Hepatocyte (in vitro differentiated cells): ENCODE data around the gene HDAC5. TPM values are rescaled to one million over a fixed set of nuclear protein-coding genes. Genes with fewer than 3 reads are reported as not detected.

Experiments
- DNase-seq: peaks from one replicate; pipeline ENCODE4 v3.0.0-alpha.2; 2016; ENCODE audit warnings: low spot score
- H2AFZ ChIP-seq: fragments of 200-600 bp; sonication (generic); 2 replicates; pipeline ENCODE4 v1.6.0; 2016; ENCODE audit warnings: antibody characterized with exemption, mild to moderate bottlenecking
- H3K27ac ChIP-seq: fragments of 200-600 bp; sonication (generic); 2 replicates; pipeline ENCODE4 v1.5.1; 2016; ENCODE audit warnings: mild to moderate bottlenecking
- H3K27me3 ChIP-seq: fragments of 200-600 bp; sonication (generic); 2 replicates; pipeline ENCODE4 v1.6.1; 2016
- H3K36me3 ChIP-seq: fragments of 200-600 bp; sonication (generic); replicated peaks from 2 replicates; pipeline ENCODE4 v1.5.1; 2016; ENCODE audit warnings: low read depth; ENCODE audit not compliant: insufficient read depth
- H3K4me1 ChIP-seq: fragments of 200-600 bp; sonication (generic); 2 replicates; pipeline ENCODE4 v1.5.1; 2016; ENCODE audit warnings: mild to moderate bottlenecking, moderate library complexity; ENCODE audit not compliant: insufficient read depth
- H3K4me2 ChIP-seq: fragments of 200-600 bp; sonication (generic); 2 replicates; pipeline ENCODE4 v1.6.0; 2016
- H3K4me3 ChIP-seq: fragments of 200-600 bp; sonication (generic); 2 replicates; pipeline ENCODE4 v1.5.1; 2016; ENCODE audit warnings: mild to moderate bottlenecking
- H3K79me2 ChIP-seq: fragments of 200-600 bp; sonication (generic); 2 replicates; pipeline ENCODE4 v1.6.0; 2017; ENCODE audit warnings: mild to moderate bottlenecking
- H3K9me2 ChIP-seq: fragments of 200-600 bp; sonication (generic); replicated peaks from 2 replicates; pipeline ENCODE4 v1.6.0; 2017; ENCODE audit warnings: mild to moderate bottlenecking; ENCODE audit not compliant: insufficient read depth
- H3K9me3 ChIP-seq: fragments of 200-600 bp; sonication (generic); 2 replicates; pipeline ENCODE4 v1.5.1; 2016; ENCODE audit warnings: low read depth, mild to moderate bottlenecking
- H4K20me1 ChIP-seq: fragments of 200-600 bp; sonication (generic); 2 replicates; pipeline ENCODE4 v1.6.0; 2016; ENCODE audit warnings: mild to moderate bottlenecking; ENCODE audit not compliant: insufficient read depth, poor library complexity, severe bottlenecking
- CTCF ChIP-seq: fragments of 200-600 bp; sonication (generic); IDR thresholded peaks from 2 replicates; pipeline ENCODE4 v1.5.1; 2016; ENCODE audit warnings: antibody characterized with exemption, mild to moderate bottlenecking; ENCODE audit not compliant: poor library complexity
- EZH2 ChIP-seq: fragments of 200-600 bp; sonication (generic); IDR thresholded peaks from 2 replicates; pipeline ENCODE4 v1.6.1; 2016; ENCODE audit warnings: antibody characterized with exemption, mild to moderate bottlenecking, borderline replicate concordance
- EZH2phosphoT487 ChIP-seq: fragments of 200-600 bp; sonication (generic); IDR thresholded peaks from one replicate; pipeline ENCODE4 v1.6.1; 2018; ENCODE audit warnings: antibody characterized with exemption, mild to moderate bottlenecking, low read depth, moderate library complexity; ENCODE audit not compliant: unreplicated experiment, severe bottlenecking
- WGBS: methylation state at CpG from one replicate; pipeline ENCODE4 v1.1.6; 2016; ENCODE audit warnings: low lambda C conversion rate; ENCODE audit errors: missing lambda C conversion rate; 5-methylcytosine and 5-hydroxymethylcytosine counted together
- polyA plus RNA-seq: library from polyadenylated mRNA; unstranded; fragments of >200 nt; fragmentation: Nextera tagmentation; extraction: Ambion mirVana; gene quantifications from 2 replicates; pipeline ENCODE4 v1.2.1, GENCODE V29; 2016
- total RNA-seq: library from RNA; depleted of rRNA; stranded (reverse); fragments of >200 nt; gene quantifications from 2 replicates; pipeline ENCODE4 v1.2.3, GENCODE V29; 2014

HDAC5 gene
- total and polyA plus RNA-seq, 2 experiments from 2014 or later: 33.9 to 42.7 TPM

GRCh38 chr17:44082256-44082927 lies 41.0 kb downstream of the HDAC5 start:
- WGBS: 92% methylated on average over 21 of the region's 21 CpGs
- no peak overlapping the region for H3K27ac ChIP-seq
- H3K79me2 ChIP-seq: no peaks in the 10 kb centered on the region
- DNase-seq: no peak
- no peaks in the 10 kb centered on the region for H3K36me3 ChIP-seq
- no peak overlapping the region for H3K4me3 ChIP-seq
- no peaks in the 10 kb centered on the region for H3K9me3 ChIP-seq
- TF ChIP-seq EZH2 (no peak), EZH2phosphoT487 (no peak), CTCF (no peak)
- H3K27me3 ChIP-seq: no peaks in the 10 kb centered on the region
- H2AFZ ChIP-seq: no peak overlapping the region
- H3K4me1 ChIP-seq: peaks cover 9% of the 10 kb centered on the region
- H3K9me2 ChIP-seq: no peaks in the 10 kb centered on the region
- H4K20me1 ChIP-seq: no peaks in the 10 kb centered on the region
- no peak overlapping the region for H3K4me2 ChIP-seq

- Histone ChIP-seq H3K9me3 (no peaks in the 10 kb centered on the region), H3K4me1 (peaks cover 11% of the 10 kb centered on the region), H3K27me3 (no peaks in the 10 kb centered on the region), H3K4me3 (no peak overlapping the region), H3K36me3 (no peaks in the 10 kb centered on the region), H2AFZ (no peak overlapping the region), H3K79me2 (no peaks in the 10 kb centered on the region), H3K27ac (no peak overlapping the region), H3K9me2 (no peaks in the 10 kb centered on the region), H3K4me2 (no peak overlapping the region), H4K20me1 (no peaks in the 10 kb centered on the region)
- DNase-seq: no peak
- WGBS: 93% methylated on average over 3 of the region's 3 CpGs
- TF ChIP-seq CTCF (no peak), EZH2 (no peak), EZH2phosphoT487 (no peak)
Measured at GRCh38 chr17:44081681-44082080, 41.8 kb downstream of the HDAC5 start.

- H3K27ac ChIP-seq: no peak overlapping the region
- no peak overlapping the region for H3K4me3 ChIP-seq
- H3K9me3 ChIP-seq: no peaks in the 10 kb centered on the region
- peaks cover 12% of the 10 kb centered on the region for H3K4me1 ChIP-seq
- no peak overlapping the region for H3K4me2 ChIP-seq
- no peaks in the 10 kb centered on the region for H3K79me2 ChIP-seq
- H3K9me2 ChIP-seq: no peaks in the 10 kb centered on the region
- no peaks in the 10 kb centered on the region for H3K27me3 ChIP-seq
- H3K36me3 ChIP-seq: no peaks in the 10 kb centered on the region
- WGBS: 95% methylated on average over 18 of the region's 18 CpGs
- DNase-seq: no peak
- H2AFZ ChIP-seq: no peak overlapping the region
- H4K20me1 ChIP-seq: no peaks in the 10 kb centered on the region
- TF ChIP-seq EZH2phosphoT487: no peak
- no peak for TF ChIP-seq CTCF
- no peak for TF ChIP-seq EZH2
Measured at GRCh38 chr17:44079877-44080821, 43.3 kb downstream of the HDAC5 start.
